ENCODE measurements around the gene CEACAM8.

The CEACAM8 gene

GRCh38 chr19:42573642-42574041, 21.1 kb downstream of the CEACAM8 start:
- TF ChIP-seq EZH2 (IDR thresholded peaks at IDR 0.05; ENCODE audit: borderline replicate concordance, low read length) (no peak), CTCF (IDR thresholded peaks at IDR 0.05; ENCODE audit: low read length) (no peak)
- Histone ChIP-seq H3K9me2 (ENCODE audit: low read depth, low read length) (no peaks in the 10 kb centered on the region), H3K4me1 (ENCODE audit: insufficient read depth, low read length, severe bottlenecking) (no peaks in the 10 kb centered on the region), H4K20me1 (ENCODE audit: insufficient read depth, low read length) (no peaks in the 10 kb centered on the region), H3F3A (ENCODE audit: insufficient read depth, low read length) (no peaks in the 10 kb centered on the region), H3K9ac (ENCODE audit: low read length) (no peak overlapping the region), H3K36me3 (ENCODE audit: insufficient read depth, low read length) (no peaks in the 10 kb centered on the region), H3K27ac (ENCODE audit: low read depth, low read length, poor library complexity, severe bottlenecking) (no peak overlapping the region), H3K4me2 (ENCODE audit: low read length) (no peak overlapping the region), H3K9me3 (ENCODE audit: low read length) (no peaks in the 10 kb centered on the region), H3K4me3 (ENCODE audit: low read depth, low read length, poor library complexity, severe bottlenecking) (no peak overlapping the region), H3K27me3 (ENCODE audit: insufficient read depth, low read length) (no peaks in the 10 kb centered on the region; the same call in 1 of the 2 replicates), H3K79me2 (ENCODE audit: insufficient read depth, low read length) (no peaks in the 10 kb centered on the region), H2AFZ (ENCODE audit: low read length) (no peak overlapping the region)

DNA sequence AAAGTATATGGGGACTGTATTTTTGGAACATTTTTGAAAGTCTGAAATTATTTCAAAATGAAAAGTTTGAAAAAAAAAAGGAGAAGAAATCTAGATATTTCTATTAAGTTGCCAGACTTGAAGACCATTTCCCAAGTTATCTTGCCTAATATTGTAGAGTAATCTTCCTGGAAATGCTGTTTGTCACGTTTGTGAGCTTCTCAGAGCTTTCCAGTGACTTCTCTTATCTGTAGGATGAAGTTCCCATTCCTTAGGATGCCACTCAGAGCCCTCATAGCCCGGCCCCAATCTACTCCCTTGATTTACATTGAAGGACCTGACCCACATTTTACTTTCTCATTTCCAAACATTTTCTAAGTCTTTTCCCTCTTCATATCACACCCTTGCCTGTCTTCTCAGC, 23.6 kb downstream of the CEACAM8 start:
- H3K9ac ChIP-seq (ENCODE audit: low read length), result no peak overlapping the region
- no peak for TF ChIP-seq EZH2 (IDR thresholded peaks at IDR 0.05; ENCODE audit: borderline replicate concordance, low read length)
- no peak for TF ChIP-seq CTCF (IDR thresholded peaks at IDR 0.05; ENCODE audit: low read length)
- no peaks in the 10 kb centered on the region for H3F3A ChIP-seq (ENCODE audit: insufficient read depth, low read length)
- no peaks in the 10 kb centered on the region for H3K9me3 ChIP-seq (ENCODE audit: low read length)
- H3K9me2 ChIP-seq (ENCODE audit: low read depth, low read length), result no peaks in the 10 kb centered on the region
- no peaks in the 10 kb centered on the region for H3K4me1 ChIP-seq (ENCODE audit: insufficient read depth, low read length, severe bottlenecking)
- H3K4me3 ChIP-seq (ENCODE audit: low read depth, low read length, poor library complexity, severe bottlenecking), result no peak overlapping the region
- H3K36me3 ChIP-seq (ENCODE audit: insufficient read depth, low read length), result no peaks in the 10 kb centered on the region
- no peak overlapping the region for H3K4me2 ChIP-seq (ENCODE audit: low read length)
- H3K79me2 ChIP-seq (ENCODE audit: insufficient read depth, low read length), result no peaks in the 10 kb centered on the region
- no peak overlapping the region for H2AFZ ChIP-seq (ENCODE audit: low read length)
- no peak overlapping the region for H3K27ac ChIP-seq (ENCODE audit: low read depth, low read length, poor library complexity, severe bottlenecking)
- no peaks in the 10 kb centered on the region for H3K27me3 ChIP-seq (ENCODE audit: insufficient read depth, low read length)
- no peaks in the 10 kb centered on the region for H4K20me1 ChIP-seq (ENCODE audit: insufficient read depth, low read length)

- H3K27ac ChIP-seq (ENCODE audit: low read depth, low read length, poor library complexity, severe bottlenecking), result no peak overlapping the region
- H3K27me3 ChIP-seq (ENCODE audit: insufficient read depth, low read length), result no peaks in the 10 kb centered on the region
- no peak overlapping the region for H3K4me2 ChIP-seq (ENCODE audit: low read length)
- no peak for TF ChIP-seq CTCF (IDR thresholded peaks at IDR 0.05; ENCODE audit: low read length)
- no peak for TF ChIP-seq EZH2 (IDR thresholded peaks at IDR 0.05; ENCODE audit: borderline replicate concordance, low read length)
- no peaks in the 10 kb centered on the region for H3K79me2 ChIP-seq (ENCODE audit: insufficient read depth, low read length)
- no peaks in the 10 kb centered on the region for H3K9me3 ChIP-seq (ENCODE audit: low read length)
- no peaks in the 10 kb centered on the region for H3K4me1 ChIP-seq (ENCODE audit: insufficient read depth, low read length, severe bottlenecking)
- no peaks in the 10 kb centered on the region for H3K36me3 ChIP-seq (ENCODE audit: insufficient read depth, low read length)
- no peak overlapping the region for H3K9ac ChIP-seq (ENCODE audit: low read length)
- H3K9me2 ChIP-seq (ENCODE audit: low read depth, low read length), result no peaks in the 10 kb centered on the region
- H3F3A ChIP-seq (ENCODE audit: insufficient read depth, low read length), result no peaks in the 10 kb centered on the region
- no peak overlapping the region for H2AFZ ChIP-seq (ENCODE audit: low read length)
- no peak overlapping the region for H3K4me3 ChIP-seq (ENCODE audit: low read depth, low read length, poor library complexity, severe bottlenecking)
- no peaks in the 10 kb centered on the region for H4K20me1 ChIP-seq (ENCODE audit: insufficient read depth, low read length)
Measured at GRCh38 chr19:42569193-42569592, 25.5 kb downstream of the CEACAM8 start.
